HG02763 (cell line): ENCODE measurements around the gene LDAH.

Experiments
- ATAC-seq: cut with Tn5 transposase; IDR thresholded peaks from one replicate; pipeline ENCODE4 v1.9.1; 2021; ENCODE audit warnings: mild to moderate bottlenecking, moderate library complexity; ENCODE audit not compliant: unreplicated experiment

Gene LDAH

GRCh38 chr2:20641123-20641985, 181.5 kb downstream of the LDAH start:
- ATAC-seq = no peak

GRCh38 chr2:20640411-20641122, 182.3 kb downstream of the LDAH start:
- no peak for ATAC-seq

GRCh38 chr2:20638646-20639430, 184.1 kb downstream of the LDAH start:
- ATAC-seq = no peak

GRCh38 chr2:20638014-20638413, 184.9 kb downstream of the LDAH start:
- ATAC-seq = no peak

- ATAC-seq = no peak
These were observed 185.8 kb downstream of the LDAH start for GRCh38 chr2:20637147-20637546.

- ATAC-seq = no peak
These were observed 187.0 kb downstream of the LDAH start for GRCh38 chr2:20635675-20636584.

- ATAC-seq = no peak
These were observed 187.8 kb downstream of the LDAH start for GRCh38 chr2:20635113-20635510.

GRCh38 chr2:20634507-20635112, 188.3 kb downstream of the LDAH start:
- no peak for ATAC-seq
